ENCODE results near the gene NUDT21.

DNA sequence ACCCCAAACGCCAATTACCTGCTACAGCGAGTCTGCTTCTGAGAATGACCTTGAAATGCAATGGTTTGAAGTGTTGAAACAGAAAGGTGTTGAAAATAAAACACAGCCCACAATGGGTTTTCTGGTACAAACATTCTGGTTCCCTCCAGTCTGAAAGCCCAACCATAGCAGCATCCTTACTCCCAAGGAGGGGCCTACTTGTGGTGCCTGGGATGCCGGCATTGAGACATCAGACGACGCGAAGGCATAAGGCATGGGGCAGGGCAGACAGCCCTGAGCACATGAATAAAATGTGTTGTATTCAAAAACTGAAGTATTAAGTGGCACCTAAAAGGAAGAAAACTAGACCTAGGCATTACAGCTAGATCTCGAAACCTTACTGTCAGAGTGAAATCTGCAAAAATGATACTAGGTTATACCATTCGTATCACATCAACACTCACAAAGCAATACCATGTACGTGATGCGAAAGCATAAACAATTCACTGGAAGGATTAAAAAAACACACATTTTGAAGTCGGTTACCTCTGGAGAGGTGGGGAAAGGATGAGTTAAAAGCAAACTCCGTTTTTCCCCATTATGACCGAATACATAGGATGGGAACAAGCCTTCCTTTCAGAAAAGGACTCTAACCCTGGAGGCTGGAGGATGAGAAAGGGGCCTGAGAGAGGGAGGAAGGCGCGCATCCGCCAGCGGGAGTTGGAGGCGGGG lies 702 bp downstream of the NUDT21 start:
- TF ChIP-seq CTCF (IDR thresholded peaks at IDR 0.05) (no peak), EP300 (IDR thresholded peaks at IDR 0.05) (no peak)

All from ovary (tissue), 3 donors.